H1 (cell line): ENCODE results near the gene NASP. TPM values are rescaled to one million over a fixed set of nuclear protein-coding genes. Genes with fewer than 3 reads are reported as not detected.

Experiments
- CTCF ChIA-PET: fragments of 300-600 bp; sonication (Branson Sonifier 250); formaldehyde crosslinking; loops from one replicate; lab custom pipeline; 2021; ENCODE audit not compliant: partially characterized antibody; lab: Charles Lee
- POLR2A ChIA-PET: fragments of 300-600 bp; sonication (Branson Sonifier 250); formaldehyde crosslinking; loops from one replicate; lab custom pipeline; 2021; ENCODE audit warnings: inconsistent platforms; ENCODE audit not compliant: partially characterized antibody; lab: Charles Lee
- DNase-seq, 2 experiments: peaks; one replicate each; pipeline versions ENCODE4 v3.0.0 to v3.0.0-alpha.2; 2010 to 2022; ENCODE audit warnings: low spot score in 2 of 2, low read depth in 1 of 2, mixed read lengths in 1 of 2
- FAIRE-seq: peaks from 2 replicates; lab custom pipeline; 2011; peaks lifted over from hg19 to GRCh38; lab: Jason Lieb, UNC
- H2AFZ ChIP-seq: 2 replicates; pipeline ENCODE4 v1.8.1; 2012; ENCODE audit warnings: low read length, inconsistent platforms
- H2AK5ac ChIP-seq: 2 replicates; pipeline ENCODE4 v1.6.1; 2013; ENCODE audit warnings: low read depth, low read length
- H2BK120ac ChIP-seq: replicated peaks from 2 replicates; pipeline ENCODE3; 2013; ENCODE audit warnings: low read depth, low read length, inconsistent platforms
- H2BK12ac ChIP-seq: 2 replicates; pipeline ENCODE4 v1.6.1; 2013; ENCODE audit warnings: low read depth, low read length
- H2BK15ac ChIP-seq: 2 replicates; pipeline ENCODE4 v1.6.1; 2013; ENCODE audit warnings: low read length
- H2BK20ac ChIP-seq: 2 replicates; pipeline ENCODE4 v1.6.1; 2013; ENCODE audit warnings: low read length
- H2BK5ac ChIP-seq: 2 replicates; pipeline ENCODE4 v1.6.1; 2013; ENCODE audit warnings: low read depth, low read length
- H3K14ac ChIP-seq: 2 replicates; pipeline ENCODE4 v1.6.1; 2013; ENCODE audit warnings: inconsistent platforms; ENCODE audit not compliant: insufficient read length
- H3K18ac ChIP-seq: 2 replicates; pipeline ENCODE4 v1.6.1; 2013; ENCODE audit warnings: low read length; ENCODE audit errors: extremely low read depth
- H3K23ac ChIP-seq: 2 replicates; pipeline ENCODE4 v1.6.1; 2013; ENCODE audit warnings: inconsistent platforms; ENCODE audit not compliant: insufficient read length
- H3K23me2 ChIP-seq: 2 replicates; pipeline ENCODE4 v1.6.1; 2013; ENCODE audit warnings: low read depth, low read length
- H3K27ac ChIP-seq: 2 replicates; pipeline ENCODE4 v1.6.1; 2011; ENCODE audit warnings: low read depth, low read length, inconsistent platforms
- H3K27me3 ChIP-seq, 4 experiments: replicated peaks in 1 of 4; 1 replicate in 1 of 4; 2 replicates in 3 of 4; pipeline versions ENCODE4 v1.6.1 to v1.8.1; 2011 to 2013; ENCODE audit warnings: low read length in 3 of 4, mild to moderate bottlenecking in 3 of 4, inconsistent platforms in 2 of 4, mixed read lengths in 2 of 4, moderate library complexity in 1 of 4; ENCODE audit not compliant: control insufficient read depth in 3 of 4, insufficient read depth in 3 of 4; ENCODE audit errors: extremely low read depth in 1 of 4
- H3K36me3 ChIP-seq, 4 experiments: 2 replicates each; pipeline versions ENCODE4 v1.6.1 to v1.8.1; 2011 to 2013; ENCODE audit warnings: mild to moderate bottlenecking in 4 of 4, low read length in 3 of 4, moderate library complexity in 2 of 4, control low read depth in 1 of 4, inconsistent platforms in 1 of 4; ENCODE audit not compliant: insufficient read depth in 4 of 4, control insufficient read depth in 2 of 4
- H3K4ac ChIP-seq: replicated peaks from 2 replicates; pipeline ENCODE3; 2013; ENCODE audit warnings: low read length, low read depth, mixed read lengths, inconsistent platforms; ENCODE audit not compliant: insufficient read length
- H3K4me1 ChIP-seq, 4 experiments: replicated peaks in 1 of 4; 1 replicate in 1 of 4; 2 replicates in 3 of 4; pipeline versions ENCODE4 v1.6.1 to v1.8.1; 2011 to 2013; ENCODE audit warnings: low read length in 3 of 4, inconsistent platforms in 2 of 4, mixed read lengths in 1 of 4; ENCODE audit not compliant: insufficient read depth in 4 of 4, control insufficient read depth in 3 of 4
- H3K4me2 ChIP-seq, 2 experiments: 2 replicates each; pipeline versions ENCODE4 v1.6.1 to v1.8.1; 2011 to 2013; ENCODE audit warnings: low read depth in 2 of 2, low read length in 2 of 2, control low read depth in 1 of 2, inconsistent platforms in 1 of 2, mild to moderate bottlenecking in 1 of 2; ENCODE audit not compliant: insufficient read depth in 1 of 2
- H3K4me3 ChIP-seq, 4 experiments: fragments of 200-600, 300-600 bp in 1 of 4; sonication (generic), shearing (Covaris generic), sonication (Bioruptor Twin) in 1 of 4; 2 replicates each; pipeline versions ENCODE4 v1.5.1 to v1.8.1; 2011 to 2016; ENCODE audit warnings: low read length in 4 of 4, low read depth in 3 of 4, control low read depth in 2 of 4, inconsistent platforms in 2 of 4, mild to moderate bottlenecking in 2 of 4, mixed read lengths in 1 of 4, moderate library complexity in 1 of 4; ENCODE audit not compliant: insufficient read depth in 2 of 4; ENCODE audit errors: extremely low read depth in 1 of 4
- H3K56ac ChIP-seq: replicated peaks from 2 replicates; pipeline ENCODE3; 2013; ENCODE audit warnings: low read depth, mild to moderate bottlenecking, mixed read lengths, low read length, inconsistent platforms; ENCODE audit not compliant: insufficient read length
- H3K79me1 ChIP-seq: 2 replicates; pipeline ENCODE4 v1.6.1; 2013; ENCODE audit warnings: low read depth, low read length, control low read depth
- H3K79me2 ChIP-seq, 2 experiments: 2 replicates each; pipeline versions ENCODE4 v1.6.1 to v1.8.1; 2012 to 2013; ENCODE audit warnings: low read length in 2 of 2, mild to moderate bottlenecking in 2 of 2, inconsistent platforms in 1 of 2; ENCODE audit not compliant: insufficient read depth in 2 of 2, control insufficient read depth in 1 of 2
- H3K9ac ChIP-seq, 4 experiments: replicated peaks in 1 of 4; 1 replicate in 1 of 4; 2 replicates in 3 of 4; pipeline versions ENCODE4 v1.6.1 to v1.8.1; 2011 to 2013; ENCODE audit warnings: low read depth in 3 of 4, low read length in 3 of 4, control low read depth in 2 of 4, mild to moderate bottlenecking in 2 of 4, moderate library complexity in 2 of 4, inconsistent platforms in 1 of 4; ENCODE audit errors: extremely low read depth in 1 of 4
- H3K9me3 ChIP-seq, 2 experiments: 2 replicates each; pipeline versions ENCODE4 v1.6.1 to v1.8.1; 2012 to 2013; ENCODE audit warnings: mild to moderate bottlenecking in 2 of 2, moderate library complexity in 2 of 2, control low read depth in 1 of 2, inconsistent platforms in 1 of 2, low read depth in 1 of 2, low read length in 1 of 2, mixed read lengths in 1 of 2; ENCODE audit not compliant: insufficient read depth in 2 of 2
- H4K20me1 ChIP-seq, 2 experiments: replicated peaks in 1 of 2; 2 replicates each; pipeline versions ENCODE3 to v1.8.1; 2011 to 2013; ENCODE audit warnings: inconsistent platforms in 2 of 2, low read length in 2 of 2, mild to moderate bottlenecking in 1 of 2; ENCODE audit not compliant: insufficient read depth in 2 of 2, control insufficient read depth in 1 of 2
- H4K5ac ChIP-seq: 2 replicates; pipeline ENCODE4 v1.6.1; 2013; ENCODE audit warnings: low read length, low read depth, mixed read lengths, inconsistent platforms; ENCODE audit not compliant: insufficient read length
- H4K8ac ChIP-seq: 2 replicates; pipeline ENCODE4 v1.8.0; 2013; ENCODE audit warnings: mild to moderate bottlenecking, moderate library complexity, low read length, inconsistent platforms; ENCODE audit not compliant: insufficient read depth; ENCODE audit errors: extremely low read depth
- H4K91ac ChIP-seq: replicated peaks from 2 replicates; pipeline ENCODE3; 2013; ENCODE audit warnings: low read length, mixed read lengths, inconsistent platforms; ENCODE audit not compliant: insufficient read length
- JUND ChIP-seq: IDR thresholded peaks from 2 replicates; pipeline ENCODE4 v1.6.1; 2011; ENCODE audit warnings: mild to moderate bottlenecking, improper control_type of control experiment, low read length
- POLR2A ChIP-seq, 2 experiments: IDR thresholded peaks; 1 replicate in 1 of 2; 2 replicates in 1 of 2; pipeline ENCODE4 v1.6.1; 2011; ENCODE audit warnings: low read depth in 2 of 2, low read length in 2 of 2, mild to moderate bottlenecking in 2 of 2; ENCODE audit errors: control extremely low read depth in 1 of 2
- POLR2AphosphoS5 ChIP-seq: IDR thresholded peaks from 2 replicates; pipeline ENCODE4 v1.6.1; 2011; ENCODE audit warnings: low read depth, low read length
- SUZ12 ChIP-seq: fragments of 200-600 bp; sonication (generic); IDR thresholded peaks from 2 replicates; pipeline ENCODE4 v1.6.1; 2012; ENCODE audit warnings: mild to moderate bottlenecking, inconsistent platforms, low read length, moderate library complexity, mixed read lengths
- WGBS, 2 experiments: shearing (Covaris generic) in 1 of 2; methylation state at CpG; one replicate each; pipeline versions ENCODE4 v1.1.6 to v1.1.7; 2013 to 2015; ENCODE audit warnings: low lambda C conversion rate in 2 of 2, mixed read lengths in 2 of 2, inconsistent platforms in 1 of 2, low coverage in 1 of 2, missing lambda C conversion rate in 1 of 2; ENCODE audit not compliant: insufficient replicate concordance in 2 of 2, insufficient coverage in 1 of 2, insufficient read length in 1 of 2; ENCODE audit errors: extremely low coverage in 1 of 2, missing lambda C conversion rate in 1 of 2; 5-methylcytosine and 5-hydroxymethylcytosine counted together
- polyA plus RNA-seq, 7 experiments: library from polyadenylated mRNA; depleted of rRNA in 3 of 7; stranded (reverse) in 5 of 7; unstranded in 2 of 7; fragments of >200 nt in 5 of 7; fragments of 200-250 nt in 2 of 7; gene quantifications; 1 replicate in 5 of 7; 2 replicates in 1 of 7; 4 replicates in 1 of 7; pipeline versions ENCODE4 v1.2.1 to v1.2.3, GENCODE V29; 2011 to 2013; ENCODE audit warnings: missing spikeins in 2 of 7, mixed read lengths in 2 of 7
- total RNA-seq: library from RNA; stranded (reverse); fragmentation: NEBNext Ultra II Directional; extraction: Animal tissue kit (Norgen Biotek cat#: 25700); gene quantifications from 2 replicates; pipeline ENCODE4 v1.2.1, GENCODE V29; 2021

The NASP gene
- total and polyA plus RNA-seq, 2 of the 8 experiments (the other 6 are each of a cell fraction or from before 2014, with no cell fraction given) = 263 to 647 TPM

DNA sequence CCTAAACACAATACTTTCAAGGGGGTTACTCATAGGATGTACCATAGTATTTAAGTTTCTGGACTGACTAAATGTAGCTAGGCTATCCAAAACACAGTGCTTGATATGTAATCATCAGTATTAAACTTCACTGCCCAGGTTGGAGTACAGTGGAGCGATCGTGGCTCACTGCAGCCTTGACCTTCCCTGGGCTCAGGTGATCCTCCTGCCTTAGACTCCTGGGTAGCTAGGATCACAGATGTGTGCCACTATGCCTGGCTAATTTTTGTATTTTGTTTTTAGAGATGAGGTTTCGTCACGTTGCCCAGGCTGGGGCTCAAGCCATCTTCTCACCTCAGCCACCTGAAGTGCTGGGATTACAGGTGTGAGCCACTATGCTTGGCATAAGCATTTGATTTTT, 10.6 kb downstream of the NASP start:
- no peak overlapping the region for H3K27ac ChIP-seq
- no peak overlapping the region for H4K91ac ChIP-seq
- peaks cover 34 to 42% of the 10 kb centered on the region in 2 experiments for H4K20me1 ChIP-seq
- H2BK120ac ChIP-seq = no peak overlapping the region
- no peaks in the 10 kb centered on the region for H3K23me2 ChIP-seq
- no peak overlapping the region for H3K23ac ChIP-seq
- DNase-seq (no peak), FAIRE-seq (no peak)
- no peak overlapping the region for H3K9ac ChIP-seq
- CTCF ChIA-PET = interaction anchor here (1.5 kb wide), 1 partner anchor 23 kb away, joined by 4 read pairs; no protein-coding TSS in a partner anchor
- H3K14ac ChIP-seq = no peak overlapping the region
- no peak overlapping the region for H2BK12ac ChIP-seq
- no peak overlapping the region for H2AK5ac ChIP-seq
- no peaks in the 10 kb centered on the region for H3K9me3 ChIP-seq
- no peak for TF ChIP-seq JUND
- peak; percentile 51; the same call in 1 of the 2 replicates for TF ChIP-seq POLR2AphosphoS5
- TF ChIP-seq SUZ12 = no peak
- TF ChIP-seq POLR2A (IDR thresholded peaks at IDR 0.05; ENCODE audit: control extremely low read depth in 1 of 2, low read depth in 2 of 2, low read length in 2 of 2) = peak in 1 of 2 experiments; percentile 26; a peak in 1 of 3 replicates
- peaks cover 8% of the 10 kb centered on the region for H3K79me1 ChIP-seq
- no peaks in the 10 kb centered on the region for H3K27me3 ChIP-seq
- H2BK5ac ChIP-seq = no peak overlapping the region
- H2BK15ac ChIP-seq = no peak overlapping the region
- peaks cover 58 to 99% of the 10 kb centered on the region in 2 experiments for H3K79me2 ChIP-seq
- 93% methylated on average over 4 of the region's 4 CpGs; no CpG with 5 or more reads in 1 of the 2 experiments for WGBS, 2 experiments
- H3K4me2 ChIP-seq = no peak overlapping the region
- H3K18ac ChIP-seq = no peak overlapping the region
- H3K4ac ChIP-seq = no peak overlapping the region
- H3K4me3 ChIP-seq = no peak overlapping the region
- H3K56ac ChIP-seq = no peak overlapping the region
- H2AFZ ChIP-seq = no peak overlapping the region
- H3K4me1 ChIP-seq = no peaks in the 10 kb centered on the region
- POLR2A ChIA-PET = interaction anchor here (0.6 to 4.6 kb wide), 8 partner anchors 9 to 171 kb away, joined by 3 to 42 read pairs (median 3); partner anchors contain the start of gene NASP
- peaks cover 28 to 84% (median 58%) of the 10 kb centered on the region in 4 experiments for H3K36me3 ChIP-seq
- H4K5ac ChIP-seq = no peak overlapping the region
- no peak overlapping the region for H4K8ac ChIP-seq
- no peak overlapping the region for H2BK20ac ChIP-seq
